Loucy (cell line): ENCODE results near the gene PACSIN1.

ENCODE experiments used
- CTCF ChIP-seq: fragments of 200-600 bp; sonication (generic); conservative IDR thresholded peaks from 2 replicates; pipeline ENCODE4 v1.5.1; 2014; ENCODE audit warnings: mild to moderate bottlenecking, antibody characterized with exemption, low read length
- EZH2phosphoT487 ChIP-seq: fragments of 200-600 bp; IDR thresholded peaks from 2 replicates; pipeline ENCODE4 v1.6.1; 2018; ENCODE audit warnings: antibody characterized with exemption, mild to moderate bottlenecking, moderate library complexity, borderline replicate concordance

DNA sequence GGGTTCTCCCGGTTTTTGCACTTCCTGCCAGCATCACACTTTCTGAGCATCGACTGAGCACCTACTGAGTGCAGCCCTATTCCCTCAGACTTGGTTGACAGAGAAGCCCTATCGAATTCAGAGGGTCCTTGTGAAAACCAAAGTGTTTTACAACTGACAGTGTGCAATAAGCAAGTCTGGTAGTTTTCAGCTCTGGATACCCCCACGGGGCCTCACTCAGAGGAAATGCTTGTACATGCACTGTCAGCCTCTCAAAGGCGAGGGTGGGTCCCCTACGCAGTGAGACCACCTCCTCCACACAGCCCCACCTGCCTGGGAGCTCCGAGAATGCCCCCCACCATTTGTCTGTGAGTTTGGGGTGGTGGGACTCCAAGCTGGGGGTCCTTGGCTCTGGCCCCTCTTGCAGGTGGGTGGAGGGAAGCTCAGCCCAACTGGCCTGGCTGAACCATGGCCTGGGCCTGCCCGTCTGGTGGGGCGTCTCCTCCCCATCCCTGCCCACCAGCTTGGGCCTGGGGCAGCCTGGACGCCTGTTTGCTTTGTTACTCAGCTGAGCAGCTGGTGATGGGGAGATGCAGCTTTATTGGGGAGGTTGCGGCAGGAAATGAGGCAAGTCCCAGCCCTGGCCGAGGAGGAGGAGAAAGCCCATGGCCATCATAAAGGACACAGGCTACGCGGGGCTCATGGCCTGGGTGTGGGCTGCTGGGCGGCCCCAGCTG lies 88.6 kb downstream of the PACSIN1 start:
- TF ChIP-seq CTCF (no peak), EZH2phosphoT487 (no peak)
